Osteoblast (primary cell): Measurements from ENCODE around the gene KLHL8. TPM values are rescaled to one million over a fixed set of nuclear protein-coding genes. Genes with fewer than 3 reads are reported as not detected.

ENCODE experiments used
- DNase-seq: peaks from one replicate; pipeline ENCODE4 v3.0.0; 2011; ENCODE audit warnings: low spot score, mixed read lengths; ENCODE audit not compliant: insufficient read length; ENCODE audit errors: missing footprints
- H2AFZ ChIP-seq: 2 replicates; pipeline ENCODE4 v1.6.0; 2011; ENCODE audit warnings: mild to moderate bottlenecking, low read length
- H3K27ac ChIP-seq: 2 replicates; pipeline ENCODE4 v1.5.1; 2011; ENCODE audit warnings: mild to moderate bottlenecking, low read depth, low read length, moderate library complexity
- H3K27me3 ChIP-seq: 2 replicates; pipeline ENCODE4 v1.6.0; 2012; ENCODE audit warnings: mild to moderate bottlenecking, control low read depth, inconsistent platforms, low read length, moderate library complexity; ENCODE audit not compliant: insufficient read depth
- H3K36me3 ChIP-seq: 2 replicates; pipeline ENCODE4 v1.5.1; 2011; ENCODE audit warnings: mild to moderate bottlenecking, low read length, control low read depth, moderate library complexity; ENCODE audit not compliant: insufficient read depth
- H3K4me1 ChIP-seq: 2 replicates; pipeline ENCODE4 v1.5.1; 2011; ENCODE audit warnings: mild to moderate bottlenecking, low read length, control low read depth, moderate library complexity; ENCODE audit not compliant: insufficient read depth
- H3K4me2 ChIP-seq: 2 replicates; pipeline ENCODE4 v1.6.0; 2011; ENCODE audit warnings: mild to moderate bottlenecking, low read length; ENCODE audit not compliant: insufficient read depth
- H3K4me3 ChIP-seq: fragments of 200-600 bp; sonication (generic); 3 replicates; pipeline ENCODE4 v1.5.1; 2012; ENCODE audit warnings: mild to moderate bottlenecking, low read length, inconsistent platforms; ENCODE audit not compliant: insufficient read depth
- H3K79me2 ChIP-seq: 2 replicates; pipeline ENCODE4 v1.6.0; 2012; ENCODE audit warnings: mild to moderate bottlenecking, low read length, control low read depth, inconsistent platforms; ENCODE audit not compliant: insufficient read depth
- H3K9me3 ChIP-seq: 2 replicates; pipeline ENCODE4 v1.5.1; 2011; ENCODE audit warnings: low read depth, low read length, control low read depth
- H4K20me1 ChIP-seq: 2 replicates; pipeline ENCODE4 v1.6.0; 2012; ENCODE audit warnings: mild to moderate bottlenecking, low read length, control low read depth; ENCODE audit not compliant: insufficient read depth
- total RNA-seq: library from RNA; depleted of rRNA; stranded (reverse); fragments of >200 nt; gene quantifications from 2 replicates; pipeline ENCODE4 v1.2.3, GENCODE V29; 2012
- TF ChIP-seq, protein P1 (sequence below): IDR thresholded peaks from 2 replicates; pipeline ENCODE4 v1.5.1; 2011; ENCODE audit warnings: mild to moderate bottlenecking, low read depth, low read length, moderate library complexity; ENCODE audit errors: extremely low read depth

Gene KLHL8
- total RNA-seq, 1 donor: 12.7 TPM

DNA sequence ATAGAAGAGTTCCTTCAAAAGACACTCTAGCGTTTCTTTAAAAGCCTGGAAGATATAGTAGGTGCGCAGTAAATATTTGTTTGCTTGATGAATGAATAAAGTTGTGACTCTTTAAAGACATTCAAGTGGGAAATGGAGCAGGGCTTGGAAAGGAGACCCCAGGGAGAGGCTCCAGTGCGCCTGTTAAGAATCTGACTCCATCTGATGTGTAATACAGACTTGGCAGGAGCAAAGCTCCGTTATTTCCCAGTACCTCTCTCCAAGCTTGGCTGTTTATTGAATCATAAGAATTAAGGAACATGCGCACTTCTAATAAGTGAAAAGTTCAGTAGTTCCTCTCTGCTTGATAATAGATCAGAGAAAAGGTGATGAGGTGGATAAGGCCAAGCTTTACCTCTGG, 18.8 kb upstream of the KLHL8 start:
- DNase-seq: no peak
- no peaks in the 10 kb centered on the region for H4K20me1 ChIP-seq
- H3K4me2 ChIP-seq: no peak overlapping the region
- no peaks in the 10 kb centered on the region for H3K79me2 ChIP-seq
- H3K9me3 ChIP-seq: peaks cover 3% of the 10 kb centered on the region
- H3K27ac ChIP-seq: no peak overlapping the region
- TF ChIP-seq, protein P1, sequence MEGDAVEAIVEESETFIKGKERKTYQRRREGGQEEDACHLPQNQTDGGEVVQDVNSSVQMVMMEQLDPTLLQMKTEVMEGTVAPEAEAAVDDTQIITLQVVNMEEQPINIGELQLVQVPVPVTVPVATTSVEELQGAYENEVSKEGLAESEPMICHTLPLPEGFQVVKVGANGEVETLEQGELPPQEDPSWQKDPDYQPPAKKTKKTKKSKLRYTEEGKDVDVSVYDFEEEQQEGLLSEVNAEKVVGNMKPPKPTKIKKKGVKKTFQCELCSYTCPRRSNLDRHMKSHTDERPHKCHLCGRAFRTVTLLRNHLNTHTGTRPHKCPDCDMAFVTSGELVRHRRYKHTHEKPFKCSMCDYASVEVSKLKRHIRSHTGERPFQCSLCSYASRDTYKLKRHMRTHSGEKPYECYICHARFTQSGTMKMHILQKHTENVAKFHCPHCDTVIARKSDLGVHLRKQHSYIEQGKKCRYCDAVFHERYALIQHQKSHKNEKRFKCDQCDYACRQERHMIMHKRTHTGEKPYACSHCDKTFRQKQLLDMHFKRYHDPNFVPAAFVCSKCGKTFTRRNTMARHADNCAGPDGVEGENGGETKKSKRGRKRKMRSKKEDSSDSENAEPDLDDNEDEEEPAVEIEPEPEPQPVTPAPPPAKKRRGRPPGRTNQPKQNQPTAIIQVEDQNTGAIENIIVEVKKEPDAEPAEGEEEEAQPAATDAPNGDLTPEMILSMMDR: no peak
- no peak overlapping the region for H3K4me3 ChIP-seq
- peaks cover 20% of the 10 kb centered on the region for H3K4me1 ChIP-seq
- no peaks in the 10 kb centered on the region for H3K36me3 ChIP-seq
- H3K27me3 ChIP-seq: no peaks in the 10 kb centered on the region
- H2AFZ ChIP-seq: no peak overlapping the region

DNA sequence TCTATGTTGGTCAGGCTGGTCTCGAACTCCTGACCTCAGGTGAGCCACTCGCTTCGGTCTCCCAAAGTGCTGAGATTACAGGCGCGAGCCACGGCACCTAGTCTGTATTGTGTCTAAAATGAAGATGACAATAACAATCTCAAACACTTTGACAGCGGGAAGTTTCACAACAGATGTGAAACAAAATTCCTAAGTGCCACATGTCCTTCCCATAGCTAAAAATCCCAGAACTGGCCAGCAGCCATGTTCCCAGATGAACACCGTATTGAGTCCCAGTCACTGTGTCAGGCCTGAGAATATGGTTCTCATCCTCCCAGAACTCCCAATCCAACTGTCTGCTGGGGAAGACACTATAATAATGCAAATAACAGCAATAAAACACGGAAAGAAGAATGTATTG, 16.4 kb upstream of the KLHL8 start:
- H3K9me3 ChIP-seq: no peaks in the 10 kb centered on the region
- H3K79me2 ChIP-seq: no peaks in the 10 kb centered on the region
- no peak overlapping the region for H3K27ac ChIP-seq
- no peak overlapping the region for H3K4me2 ChIP-seq
- no peak overlapping the region for H3K4me3 ChIP-seq
- H3K36me3 ChIP-seq: no peaks in the 10 kb centered on the region
- no peaks in the 10 kb centered on the region for H4K20me1 ChIP-seq
- H3K27me3 ChIP-seq: no peaks in the 10 kb centered on the region
- H2AFZ ChIP-seq: no peak overlapping the region
- TF ChIP-seq, protein P1: no peak
- no peak for DNase-seq
- peaks cover 20% of the 10 kb centered on the region for H3K4me1 ChIP-seq

DNA sequence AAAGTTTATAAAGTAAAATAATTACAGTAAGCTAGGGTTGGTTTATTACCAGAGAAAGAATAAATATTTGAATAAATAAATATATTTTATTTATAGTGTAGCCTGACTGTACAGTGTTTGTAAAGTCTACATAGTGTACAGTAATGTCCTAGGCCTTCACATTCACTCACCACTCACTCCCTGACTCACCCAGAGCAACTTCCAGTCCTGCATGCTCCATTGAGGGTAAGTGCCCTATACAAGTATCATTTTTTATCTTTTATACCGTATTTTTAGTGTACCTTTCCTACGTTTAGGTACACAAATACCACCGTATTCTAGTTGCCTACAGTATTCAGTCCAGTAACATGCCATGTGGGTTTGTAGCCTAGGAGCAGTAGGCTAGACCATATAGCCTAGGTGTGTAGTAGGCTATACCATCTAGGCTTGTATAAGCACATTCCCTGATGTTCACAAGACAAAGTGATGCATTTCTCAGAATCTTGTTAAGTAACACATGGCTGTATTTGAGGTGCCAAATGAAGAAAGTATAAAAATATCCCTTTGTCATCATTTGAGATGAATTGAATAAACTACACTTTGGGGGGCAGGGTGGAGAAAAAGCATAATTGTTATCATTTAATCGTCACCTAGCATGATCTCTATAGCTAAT, 14.7 kb upstream of the KLHL8 start:
- no peaks in the 10 kb centered on the region for H3K9me3 ChIP-seq
- no peaks in the 10 kb centered on the region for H3K36me3 ChIP-seq
- H3K27me3 ChIP-seq: peaks cover 4% of the 10 kb centered on the region
- peak overlapping the region; percentile 87 for H3K4me2 ChIP-seq
- H2AFZ ChIP-seq: peak overlapping the region; percentile 87
- no peaks in the 10 kb centered on the region for H3K79me2 ChIP-seq
- H3K27ac ChIP-seq: peak overlapping the region; percentile 65
- H3K4me1 ChIP-seq: peaks cover 17% of the 10 kb centered on the region
- no peaks in the 10 kb centered on the region for H4K20me1 ChIP-seq
- TF ChIP-seq, protein P1: no peak
- peak overlapping the region; percentile 70 for H3K4me3 ChIP-seq
- no peak for DNase-seq

DNA sequence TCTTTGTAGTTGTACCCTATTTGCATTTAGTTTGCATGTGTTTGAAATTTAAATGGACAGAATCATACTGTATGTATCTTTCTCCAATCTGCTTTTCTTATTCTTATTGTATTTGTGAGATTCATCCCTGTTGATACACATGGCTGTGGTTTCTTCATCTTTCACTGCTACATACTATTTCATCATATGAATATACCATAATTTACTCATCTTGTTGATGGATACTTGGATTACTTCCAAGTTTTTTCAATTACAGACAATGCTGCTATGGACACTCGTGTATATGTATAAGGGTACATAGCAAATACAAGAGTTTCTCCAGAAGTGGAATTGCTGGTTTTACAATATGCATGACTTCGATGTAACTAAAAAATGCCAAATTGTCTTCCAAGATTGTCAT, 11.8 kb upstream of the KLHL8 start:
- H3K9me3 ChIP-seq: no peaks in the 10 kb centered on the region
- no peak for DNase-seq

More for the DNA sequence above, 11.8 kb upstream of the KLHL8 start:
- H3K4me3 ChIP-seq: no peak overlapping the region
- H3K36me3 ChIP-seq: no peaks in the 10 kb centered on the region
- TF ChIP-seq, protein P1: no peak
- H3K27ac ChIP-seq: no peak overlapping the region
- peaks cover 8% of the 10 kb centered on the region for H3K27me3 ChIP-seq
- H4K20me1 ChIP-seq: no peaks in the 10 kb centered on the region
- H3K79me2 ChIP-seq: no peaks in the 10 kb centered on the region
- H3K4me1 ChIP-seq: peaks cover 6% of the 10 kb centered on the region
- H2AFZ ChIP-seq: no peak overlapping the region
- H3K4me2 ChIP-seq: no peak overlapping the region
